Common myeloid progenitor, CD34-positive (primary cell): ENCODE data around the gene PLXDC1.

Experiments used
- CTCF ChIA-PET: fragments of 350-600 bp; sonication (Branson Sonifier 250); formaldehyde crosslinking; loops from one replicate; lab custom pipeline; 2021; ENCODE audit warnings: antibody characterized with exemption; lab: Charles Lee
- POLR2A ChIA-PET: fragments of 350-600 bp; sonication (Branson Sonifier 250); formaldehyde crosslinking; loops from one replicate; lab custom pipeline; 2021; ENCODE audit warnings: antibody characterized with exemption; lab: Charles Lee
- DNase-seq, 3 donors: peaks; one replicate each; pipeline versions ENCODE4 v3.0.0 to v3.0.0-alpha.2; 2013
- H3K27ac ChIP-seq, 2 experiments: 1 replicate in 1 of 2; 2 replicates in 1 of 2; pipeline ENCODE4 v1.7.0; 2013; ENCODE audit warnings: inconsistent platforms in 2 of 2, low read length in 2 of 2, mild to moderate bottlenecking in 2 of 2, low read depth in 1 of 2, moderate library complexity in 1 of 2; ENCODE audit not compliant: severe bottlenecking in 2 of 2, insufficient read depth in 1 of 2, poor library complexity in 1 of 2
- H3K27me3 ChIP-seq, 5 experiments: replicated peaks in 2 of 5; 1 replicate in 3 of 5; 2 replicates in 2 of 5; pipeline versions ENCODE4 v1.6.1 to v1.7.0; 2013; ENCODE audit warnings: low read length in 4 of 5, mild to moderate bottlenecking in 2 of 5, moderate library complexity in 2 of 5, inconsistent platforms in 1 of 5; ENCODE audit not compliant: insufficient read depth in 5 of 5, control insufficient read depth in 4 of 5
- H3K36me3 ChIP-seq, 4 experiments: 1 replicate in 2 of 4; 2 replicates in 2 of 4; pipeline versions ENCODE4 v1.6.1 to v1.7.0; 2013; ENCODE audit warnings: low read length in 3 of 4, control low read depth in 1 of 4, mild to moderate bottlenecking in 1 of 4; ENCODE audit not compliant: control insufficient read depth in 4 of 4, insufficient read depth in 4 of 4
- H3K4me1 ChIP-seq, 4 experiments: 1 replicate in 3 of 4; 2 replicates in 1 of 4; pipeline versions ENCODE4 v1.6.1 to v1.7.1; 2013; ENCODE audit warnings: low read length in 3 of 4, mild to moderate bottlenecking in 3 of 4, control low read depth in 1 of 4, inconsistent platforms in 1 of 4, moderate library complexity in 1 of 4; ENCODE audit not compliant: control insufficient read depth in 4 of 4, insufficient read depth in 4 of 4; ENCODE audit errors: control extremely low read depth in 1 of 4
- H3K4me3 ChIP-seq, 7 experiments: 1 replicate in 4 of 7; 2 replicates in 3 of 7; pipeline versions ENCODE4 v1.5.1 to v1.7.0; 2013; ENCODE audit warnings: mild to moderate bottlenecking in 7 of 7, low read length in 6 of 7, moderate library complexity in 6 of 7, inconsistent platforms in 2 of 7, low read depth in 2 of 7, control low read depth in 1 of 7; ENCODE audit not compliant: insufficient read depth in 4 of 7, control insufficient read depth in 1 of 7; ENCODE audit errors: extremely low read depth in 1 of 7
- H3K9me3 ChIP-seq, 5 experiments: 1 replicate in 4 of 5; 2 replicates in 1 of 5; pipeline versions ENCODE4 v1.6.1 to v1.7.1; 2013; ENCODE audit warnings: low read length in 4 of 5, mild to moderate bottlenecking in 2 of 5, inconsistent platforms in 1 of 5, low read depth in 1 of 5, moderate library complexity in 1 of 5; ENCODE audit not compliant: control insufficient read depth in 4 of 5, insufficient read depth in 2 of 5; ENCODE audit errors: control extremely low read depth in 1 of 5
- WGBS: methylation state at CpG from one replicate; pipeline ENCODE4 v1.1.5; 2013; ENCODE audit not compliant: insufficient coverage; 5-methylcytosine and 5-hydroxymethylcytosine counted together

Gene PLXDC1

GRCh38 chr17:39165178-39165840, 13.9 kb upstream of the PLXDC1 start:
- Histone ChIP-seq H3K36me3 (no peaks in the 10 kb centered on the region), H3K27me3 (no peaks in the 10 kb centered on the region), H3K4me3 (peak overlapping the region; percentile 28 to 98 (median 77)), H3K9me3 (no peaks in the 10 kb centered on the region), H3K4me1 (peaks cover 18 to 61% (median 53%) of the 10 kb centered on the region in 4 experiments), H3K27ac (no peak overlapping the region)
- POLR2A ChIA-PET = interaction anchor here (1.0 to 1.4 kb wide), 2 partner anchors 10 to 12 kb away, joined by 3 to 7 read pairs; no protein-coding TSS in a partner anchor
- WGBS = 4% methylated on average over 48 of the region's 51 CpGs
- CTCF ChIA-PET = interaction anchor here (0.6 to 8.6 kb wide), 21 partner anchors 10 to 198 kb away, joined by 3 to 96 read pairs (median 4); partner anchors contain the start of genes FBXO47 and PLXDC1
- no peak for DNase-seq

GRCh38 chr17:39164675-39165143, 13.3 kb upstream of the PLXDC1 start:
- DNase-seq = peak; percentile 87 to 93 (median 90)
- H3K36me3 ChIP-seq = no peaks in the 10 kb centered on the region
- no peaks in the 10 kb centered on the region for H3K9me3 ChIP-seq
- H3K27me3 ChIP-seq = no peaks in the 10 kb centered on the region
- H3K4me3 ChIP-seq = peak overlapping the region; percentile 28 to 98 (median 77)
- H3K27ac ChIP-seq = no peak overlapping the region
- POLR2A ChIA-PET = interaction anchor here (1.0 to 1.4 kb wide), 2 partner anchors 10 to 11 kb away, joined by 3 to 7 read pairs; no protein-coding TSS in a partner anchor
- WGBS = 0% methylated on average over 15 of the region's 15 CpGs
- H3K4me1 ChIP-seq = peaks cover 18 to 55% (median 48%) of the 10 kb centered on the region in 4 experiments
- CTCF ChIA-PET = interaction anchor here (0.6 to 8.6 kb wide), 21 partner anchors 10 to 197 kb away, joined by 3 to 96 read pairs (median 4); partner anchors contain the start of genes FBXO47 and PLXDC1

GRCh38 chr17:39161962-39162361, 10.5 kb upstream of the PLXDC1 start:
- no peak overlapping the region for H3K27ac ChIP-seq
- DNase-seq = no peak
- H3K4me1 ChIP-seq = peaks cover 12 to 33% (median 27%) of the 10 kb centered on the region in 4 experiments
- ChIA-PET POLR2A (no interaction called here), CTCF (interaction anchor here (0.7 to 8.6 kb wide), 6 partner anchors 8 to 91 kb away, joined by 3 to 96 read pairs (median 5); partner anchors contain the start of gene PLXDC1)
- no peaks in the 10 kb centered on the region for H3K9me3 ChIP-seq
- H3K27me3 ChIP-seq = no peaks in the 10 kb centered on the region
- H3K36me3 ChIP-seq = no peaks in the 10 kb centered on the region
- WGBS = 100% methylated on average over 1 of the region's 2 CpGs
- no peak overlapping the region for H3K4me3 ChIP-seq

- CTCF ChIA-PET = interaction anchor here (0.7 to 1.2 kb wide), 2 partner anchors 15 to 19 kb away, joined by 4 read pairs; no protein-coding TSS in a partner anchor
- POLR2A ChIA-PET = no interaction called here
- no peaks in the 10 kb centered on the region for H3K36me3 ChIP-seq
- DNase-seq = no peak
- H3K4me1 ChIP-seq = peaks cover 0 to 11% (median 2%) of the 10 kb centered on the region in 4 experiments
- H3K27me3 ChIP-seq = no peaks in the 10 kb centered on the region
- no peaks in the 10 kb centered on the region for H3K9me3 ChIP-seq
- 85% methylated on average over 2 of the region's 2 CpGs for WGBS
- no peak overlapping the region for H3K27ac ChIP-seq
- no peak overlapping the region for H3K4me3 ChIP-seq
Observed at GRCh38 chr17:39158623-39159022, 7.2 kb upstream of the PLXDC1 start.

- no peaks in the 10 kb centered on the region for H3K36me3 ChIP-seq
- CTCF ChIA-PET = interaction anchor here (4.3 to 7.1 kb wide), 2 partner anchors 9 to 19 kb away, joined by 60 to 96 read pairs; partner anchors contain the start of gene ARL5C
- H3K4me3 ChIP-seq = no peak overlapping the region
- POLR2A ChIA-PET = no interaction called here
- H3K27ac ChIP-seq = no peak overlapping the region
- no peaks in the 10 kb centered on the region for H3K9me3 ChIP-seq
- peaks cover 0 to 10% (median 5%) of the 10 kb centered on the region in 5 experiments for H3K27me3 ChIP-seq
- WGBS = 100% methylated on average over 4 of the region's 7 CpGs
- H3K4me1 ChIP-seq = peaks cover 2 to 31% (median 18%) of the 10 kb centered on the region in 4 experiments
- DNase-seq = no peak
Observed at GRCh38 chr17:39156491-39156890, 5.1 kb upstream of the PLXDC1 start.

GRCh38 chr17:39155654-39156053, 4.2 kb upstream of the PLXDC1 start:
- Histone ChIP-seq H3K9me3 (no peaks in the 10 kb centered on the region), H3K27me3 (peaks cover 0 to 17% (median 10%) of the 10 kb centered on the region in 5 experiments), H3K36me3 (no peaks in the 10 kb centered on the region), H3K4me3 (no peak overlapping the region), H3K4me1 (peaks cover 2 to 26% (median 23%) of the 10 kb centered on the region in 4 experiments), H3K27ac (no peak overlapping the region)
- no peak for DNase-seq
- ChIA-PET CTCF (interaction anchor here (4.3 to 7.1 kb wide), 2 partner anchors 10 to 20 kb away, joined by 60 to 96 read pairs; partner anchors contain the start of gene ARL5C), POLR2A (no interaction called here)
- no CpG with 5 or more reads among the region's 2 CpGs for WGBS
